Stimulated activated CD4-positive, alpha-beta T cell treated with anti-CD3 and anti-CD28 coated beads, Interleukin-4, amount 100 ng/mL, for 4 hours (primary cell): ENCODE results near the gene N4BP2.

Source experiments
- DNase-seq, 2 experiments: peaks; one replicate each; pipeline ENCODE4 v3.0.0-alpha.2; 2020

N4BP2 gene

GRCh38 chr4:40160258-40160657 lies 103.6 kb downstream of the N4BP2 start:
- DNase-seq, result no peak

- no peak for DNase-seq
These were observed 107.8 kb downstream of the N4BP2 start for GRCh38 chr4:40164459-40164858.

DNA sequence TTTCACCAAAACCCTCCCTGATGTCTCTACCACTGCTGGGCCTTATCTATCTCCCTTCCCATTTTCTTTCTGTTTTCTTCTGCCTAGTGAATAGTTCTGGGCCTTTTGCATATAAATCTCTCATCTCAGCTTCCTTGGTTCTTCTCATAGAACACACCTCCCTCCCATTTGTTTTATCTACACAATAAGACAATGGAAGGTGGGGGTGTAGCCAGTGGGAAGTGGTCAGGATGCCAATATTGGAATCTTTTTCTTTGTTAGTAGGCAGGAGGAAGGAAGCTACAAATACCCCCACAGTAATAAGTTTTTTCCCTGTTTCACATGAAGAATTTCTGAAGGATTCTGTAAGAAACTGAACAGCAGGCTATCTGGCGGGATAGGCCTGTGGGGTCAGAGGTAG lies 109.3 kb downstream of the N4BP2 start:
- DNase-seq, result no peak

GRCh38 chr4:40168070-40168469 lies 111.4 kb downstream of the N4BP2 start:
- DNase-seq, result no peak

GRCh38 chr4:40170588-40170987 lies 113.9 kb downstream of the N4BP2 start:
- DNase-seq, result no peak

GRCh38 chr4:40173470-40173875 lies 116.8 kb downstream of the N4BP2 start:
- DNase-seq, result no peak

- no peak for DNase-seq
These were observed 120.0 kb downstream of the N4BP2 start for GRCh38 chr4:40176602-40177001.

GRCh38 chr4:40177591-40177990 lies 120.9 kb downstream of the N4BP2 start:
- DNase-seq, result no peak

DNA sequence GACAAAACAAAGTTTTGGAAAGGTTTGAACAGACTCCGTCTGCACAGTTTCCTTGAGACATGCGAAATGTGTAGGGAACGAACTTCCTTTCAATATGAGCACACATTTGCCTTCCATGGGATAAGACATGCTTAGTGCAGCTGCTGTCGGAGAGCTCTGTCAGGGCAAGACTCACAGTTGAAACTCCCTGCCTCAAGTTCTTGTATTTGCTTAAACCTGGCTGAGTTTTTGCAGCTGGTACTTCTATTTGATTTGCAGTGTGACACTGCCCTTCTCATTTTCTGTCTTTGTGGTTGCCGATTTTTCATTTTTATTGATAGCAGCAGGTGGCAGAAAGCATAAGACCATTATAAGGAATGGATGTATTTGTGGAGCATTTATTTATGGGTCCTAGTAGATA lies 122.0 kb downstream of the N4BP2 start:
- DNase-seq, result no peak

DNA sequence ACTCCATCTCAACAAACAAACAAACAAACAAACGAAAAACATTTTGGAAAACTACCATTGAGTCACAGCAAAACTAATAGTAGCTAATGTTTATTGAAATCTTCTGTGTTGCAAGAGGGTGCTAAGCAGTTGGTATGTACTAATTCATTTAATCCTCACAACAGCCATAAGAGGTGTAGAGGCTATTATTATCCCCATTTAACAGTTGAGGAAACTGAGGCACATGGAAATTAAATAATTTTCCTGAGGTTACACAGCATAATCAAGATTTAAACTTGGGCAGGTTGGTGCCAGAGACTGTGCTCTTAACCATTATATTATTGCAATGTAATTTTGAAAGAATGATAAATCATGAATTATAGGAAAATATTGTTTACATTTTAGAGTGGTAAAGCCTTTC lies 122.7 kb downstream of the N4BP2 start:
- no peak for DNase-seq

DNA sequence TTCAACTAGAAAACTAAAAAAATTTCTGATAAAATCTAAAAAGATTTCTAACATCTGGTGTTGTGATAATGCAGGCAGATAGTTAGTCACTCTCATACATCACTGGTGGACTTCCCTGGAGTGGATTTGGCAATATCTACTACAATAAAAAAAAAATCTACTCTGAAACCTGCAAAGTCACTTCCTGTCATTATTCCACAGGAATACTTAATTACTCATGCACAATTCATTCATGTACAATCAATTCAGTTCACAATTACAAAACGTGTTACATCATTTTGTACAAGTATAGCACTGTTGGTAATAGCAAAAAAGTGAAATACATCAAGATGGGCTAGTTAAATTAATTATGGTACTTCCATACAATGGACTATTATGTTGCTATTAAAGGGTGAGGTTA lies 123.7 kb downstream of the N4BP2 start:
- DNase-seq, result no peak

GRCh38 chr4:40182001-40182400 lies 125.4 kb downstream of the N4BP2 start:
- no peak for DNase-seq

DNA sequence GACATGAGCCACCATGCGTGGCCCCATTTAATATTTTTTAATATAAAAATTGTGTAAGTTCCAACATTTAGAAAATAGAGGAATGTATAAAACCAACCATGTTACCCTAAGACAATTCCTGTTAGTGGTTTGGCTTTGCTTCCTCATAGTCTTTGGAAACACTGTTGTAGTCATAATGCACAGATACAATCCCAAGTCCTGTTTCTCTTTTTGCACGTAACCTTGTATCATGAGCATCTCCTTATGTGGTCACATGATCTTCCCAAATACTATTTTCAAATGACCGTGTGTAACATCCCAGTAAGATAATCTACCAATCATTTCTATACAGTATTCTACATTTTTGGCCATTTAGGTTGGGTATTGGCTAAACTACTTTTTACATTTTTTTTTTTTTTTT lies 126.3 kb downstream of the N4BP2 start:
- no peak for DNase-seq

DNA sequence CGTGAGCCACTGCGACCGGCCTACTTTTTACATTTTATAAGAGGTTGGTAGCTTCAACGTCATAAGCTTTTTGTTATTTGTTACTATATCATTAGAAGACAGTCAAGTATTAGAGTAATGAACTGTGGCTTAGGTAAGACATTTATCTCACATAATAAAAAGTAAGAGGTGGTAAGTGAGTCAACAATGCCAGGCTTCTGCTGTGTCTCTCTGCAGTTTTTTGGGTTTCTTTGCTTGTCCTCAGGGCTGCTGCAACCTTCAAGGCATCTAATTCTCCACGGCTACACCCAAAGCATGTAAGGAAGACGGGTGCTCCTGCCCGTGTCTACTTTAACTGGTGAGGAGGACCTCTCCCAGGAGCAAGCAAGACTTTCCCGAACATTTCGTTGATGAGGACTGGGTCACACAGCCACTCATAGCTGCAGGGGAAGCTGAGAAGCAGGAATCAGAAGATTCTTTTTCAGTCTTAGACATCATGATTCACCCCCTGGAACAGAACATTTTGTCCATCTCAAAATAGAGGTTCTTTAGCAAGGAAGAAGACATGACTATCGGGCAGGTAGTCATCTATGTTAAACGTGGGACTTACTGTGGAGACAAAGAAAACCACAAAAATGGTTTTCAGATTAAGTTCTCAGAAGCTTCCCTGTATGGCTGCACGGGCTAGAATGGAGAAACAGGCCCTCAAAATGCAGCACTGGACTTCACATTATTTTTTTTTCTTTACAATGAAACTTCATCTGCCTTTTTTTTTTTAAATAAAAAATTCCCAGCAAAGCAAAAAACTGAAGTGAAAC lies 127.2 kb downstream of the N4BP2 start:
- DNase-seq, result no peak

- no peak for DNase-seq
These were observed 129.4 kb downstream of the N4BP2 start for GRCh38 chr4:40185830-40186664.

DNA sequence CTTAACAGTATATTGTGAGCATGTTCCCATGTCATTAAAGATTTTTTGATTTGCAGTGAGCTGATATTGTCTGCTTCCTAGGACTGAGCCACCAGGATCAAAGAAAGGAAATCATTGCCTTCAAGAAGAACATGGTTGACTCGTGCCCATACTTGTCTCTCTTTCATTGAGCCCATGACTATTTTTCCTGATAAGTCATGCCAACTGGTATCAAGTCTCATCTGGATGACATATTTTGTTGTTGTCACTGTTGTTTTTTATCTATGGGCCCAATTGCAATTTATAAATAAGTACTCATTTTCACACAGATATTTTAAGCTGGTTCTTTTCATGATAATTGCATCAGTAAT lies 130.0 kb downstream of the N4BP2 start:
- no peak for DNase-seq

DNA sequence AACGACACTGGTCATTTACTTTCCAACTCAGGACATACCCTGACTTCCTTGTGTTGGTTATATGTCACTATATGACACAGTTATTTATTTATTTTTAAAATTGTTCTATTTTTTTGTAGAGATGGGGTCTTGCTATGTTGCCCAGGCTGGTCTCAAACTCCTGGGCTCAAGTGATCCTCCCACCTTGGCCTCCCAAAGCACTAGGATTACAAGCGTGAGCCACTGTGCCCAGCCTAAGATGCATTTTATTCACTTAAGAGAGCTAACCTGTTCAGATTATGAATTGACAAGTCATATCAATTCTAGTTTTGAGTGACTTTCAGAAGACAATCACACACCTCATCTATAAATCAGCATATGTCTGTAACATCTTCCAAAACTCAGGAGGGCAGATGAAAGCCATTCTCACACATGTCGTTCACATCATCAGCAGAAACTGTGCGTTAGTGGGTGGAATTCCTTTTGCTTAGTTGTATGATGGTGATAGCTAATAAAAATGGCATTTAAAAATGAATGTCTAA lies 130.8 kb downstream of the N4BP2 start:
- DNase-seq, result no peak

DNA sequence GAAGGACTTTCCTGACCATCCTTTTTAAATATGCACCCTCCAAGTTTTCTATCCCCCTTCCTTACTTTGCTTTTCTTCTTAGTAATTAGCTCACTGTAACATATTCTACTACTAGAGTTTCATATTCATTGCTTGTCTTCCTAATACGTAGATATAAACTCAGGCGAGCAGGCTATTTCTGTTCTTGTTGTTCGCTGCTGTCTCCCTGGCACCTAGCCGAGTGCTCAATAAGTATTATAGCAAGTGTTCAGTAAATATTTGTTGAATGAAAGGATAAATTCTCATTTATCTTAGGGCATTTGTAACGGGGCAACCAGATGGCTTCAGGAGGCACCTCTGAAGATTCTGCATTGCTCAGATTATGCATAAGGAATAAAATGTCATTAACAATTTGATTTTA lies 133.4 kb downstream of the N4BP2 start:
- DNase-seq, result no peak

GRCh38 chr4:40190465-40190864 lies 133.8 kb downstream of the N4BP2 start:
- no peak for DNase-seq

GRCh38 chr4:40190880-40191815 lies 134.5 kb downstream of the N4BP2 start:
- no peak for DNase-seq

DNA sequence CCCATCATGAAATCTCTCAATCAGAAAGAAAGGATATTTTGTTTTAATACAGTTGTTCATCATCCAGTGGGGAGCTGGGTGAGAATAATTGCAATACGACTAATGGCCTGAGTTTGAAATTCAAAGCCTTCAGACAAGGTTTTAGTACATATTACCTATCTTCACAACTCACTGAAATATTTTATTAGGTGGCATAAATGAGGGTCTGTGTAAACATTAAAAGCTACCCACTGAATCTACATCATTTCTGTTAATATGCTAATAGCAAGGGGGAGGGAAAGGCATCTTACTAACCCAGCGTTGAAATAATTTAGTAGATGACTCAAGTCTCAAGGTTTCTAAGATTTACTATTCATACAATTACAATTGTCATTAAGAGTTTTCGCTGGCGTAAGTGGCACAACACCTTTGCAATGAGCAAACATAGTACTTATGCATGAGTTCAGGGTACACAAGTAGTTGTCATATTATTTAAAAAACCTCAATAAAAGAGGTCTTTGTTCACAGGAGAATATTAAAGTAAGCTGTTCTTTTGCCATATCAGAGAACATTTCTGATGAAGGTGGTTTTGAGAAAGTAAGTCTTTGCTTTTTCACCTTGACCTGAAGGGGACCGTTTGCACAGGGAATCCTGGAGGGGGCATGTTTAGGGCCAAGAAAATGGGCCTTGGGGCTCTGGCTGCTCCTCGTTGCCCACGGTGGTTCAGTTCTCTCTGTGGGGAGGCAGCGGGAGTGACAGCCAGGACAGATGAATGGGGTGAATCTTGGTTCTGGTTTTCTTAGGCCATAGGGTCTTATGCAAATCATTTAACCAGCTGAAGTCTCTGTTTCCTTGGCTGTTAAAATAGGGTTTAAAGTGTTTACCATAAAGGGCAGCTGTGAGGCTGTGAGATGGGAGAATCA lies 135.7 kb downstream of the N4BP2 start:
- no peak for DNase-seq

GRCh38 chr4:40193016-40193571 lies 136.4 kb downstream of the N4BP2 start:
- no peak for DNase-seq
